Raji (cell line): ENCODE results near the gene USP24.

Experiments
- POLR2A ChIP-seq: IDR thresholded peaks from 2 replicates; pipeline ENCODE4 v1.6.1; 2011; ENCODE audit warnings: low read depth, low read length, control low read depth; ENCODE audit not compliant: insufficient read depth

Gene USP24

DNA sequence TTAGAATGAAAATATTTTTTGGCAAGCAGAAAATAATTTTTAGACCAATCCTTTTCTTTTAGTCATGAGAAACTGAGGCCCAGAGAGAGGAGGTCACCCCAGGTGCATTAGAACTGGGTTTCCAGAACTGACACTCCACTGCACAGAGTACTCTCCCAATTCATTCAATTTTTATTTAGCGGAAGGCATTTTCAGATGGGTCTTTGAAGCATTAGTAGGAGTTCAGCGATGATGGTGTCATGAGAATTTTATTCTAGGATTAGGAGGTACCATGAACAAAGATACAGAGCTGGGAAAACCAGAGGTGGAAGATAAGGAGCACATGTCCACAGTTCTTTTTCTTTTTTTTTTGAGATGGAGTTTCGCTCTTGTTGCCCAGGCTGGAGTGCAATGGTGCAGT, 173.6 kb downstream of the USP24 start:
- no peak for TF ChIP-seq POLR2A

DNA sequence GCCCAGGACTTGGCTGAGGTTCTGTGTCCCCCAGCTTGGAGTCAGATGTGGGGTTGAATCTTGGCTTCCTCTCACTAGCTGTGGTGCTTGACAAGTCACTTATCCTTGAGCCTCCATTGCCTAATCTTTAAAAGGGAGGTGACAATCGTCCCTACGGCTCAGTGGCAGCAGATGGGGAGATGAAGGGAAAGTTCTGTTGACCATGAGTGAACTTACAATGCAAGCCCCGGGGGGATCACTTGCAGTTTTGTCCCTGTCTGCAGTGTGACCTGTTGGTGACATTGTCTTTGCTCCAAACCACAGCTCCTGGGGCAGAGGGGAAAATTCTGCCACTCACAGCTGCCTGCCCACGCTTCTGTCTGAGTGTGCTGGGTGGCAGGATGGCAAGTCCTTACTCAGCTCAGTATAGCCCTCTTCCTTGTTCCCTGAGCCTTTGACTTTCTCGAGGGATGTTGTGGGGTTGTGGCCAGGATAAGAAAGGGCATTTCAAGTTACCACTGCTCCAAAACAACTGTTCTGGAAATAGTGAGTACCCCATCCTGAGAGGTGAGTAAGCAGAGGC, 174.2 kb downstream of the USP24 start:
- TF ChIP-seq POLR2A: no peak

DNA sequence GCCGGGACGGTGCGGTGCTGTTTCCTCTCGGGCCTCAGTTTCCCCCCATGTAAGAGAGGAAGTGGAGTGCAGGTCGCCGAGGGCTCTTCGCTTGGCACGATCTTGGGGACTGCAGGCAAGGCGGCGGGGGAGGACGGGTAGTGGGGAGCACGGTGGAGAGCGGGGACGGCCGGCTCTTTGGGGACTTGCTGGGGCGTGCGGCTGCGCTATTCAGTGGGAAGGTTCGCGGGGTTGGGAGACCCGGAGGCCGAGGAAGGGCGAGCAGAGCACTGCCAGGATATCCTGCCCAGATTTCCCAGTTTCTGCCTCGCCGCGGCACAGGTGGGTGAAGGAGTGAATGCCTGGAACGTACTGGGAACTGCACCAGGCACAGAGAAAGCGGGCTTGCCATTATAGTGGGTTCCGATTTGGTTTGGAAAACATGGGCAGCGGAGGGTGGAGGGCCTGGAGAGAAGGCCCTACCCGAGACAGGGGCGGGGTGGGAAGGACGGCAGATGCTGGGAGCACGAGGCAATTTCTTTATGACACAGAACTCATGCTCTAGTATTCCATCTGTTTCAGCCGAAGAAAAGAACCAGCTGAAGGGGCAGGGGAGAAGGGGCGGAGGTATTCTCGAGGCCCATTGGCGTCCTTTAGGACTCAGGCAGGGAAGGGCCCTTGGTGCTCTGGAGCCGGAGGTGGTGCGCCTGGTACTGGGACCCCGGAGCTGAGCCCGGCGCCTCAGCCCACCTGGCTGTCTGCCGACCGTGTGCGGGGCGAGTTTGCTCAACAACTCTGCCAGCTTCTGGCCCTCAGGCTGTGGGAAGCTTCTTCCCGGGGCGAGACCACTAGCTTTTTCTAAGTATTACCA, 174.9 kb downstream of the USP24 start:
- TF ChIP-seq POLR2A: no peak

DNA sequence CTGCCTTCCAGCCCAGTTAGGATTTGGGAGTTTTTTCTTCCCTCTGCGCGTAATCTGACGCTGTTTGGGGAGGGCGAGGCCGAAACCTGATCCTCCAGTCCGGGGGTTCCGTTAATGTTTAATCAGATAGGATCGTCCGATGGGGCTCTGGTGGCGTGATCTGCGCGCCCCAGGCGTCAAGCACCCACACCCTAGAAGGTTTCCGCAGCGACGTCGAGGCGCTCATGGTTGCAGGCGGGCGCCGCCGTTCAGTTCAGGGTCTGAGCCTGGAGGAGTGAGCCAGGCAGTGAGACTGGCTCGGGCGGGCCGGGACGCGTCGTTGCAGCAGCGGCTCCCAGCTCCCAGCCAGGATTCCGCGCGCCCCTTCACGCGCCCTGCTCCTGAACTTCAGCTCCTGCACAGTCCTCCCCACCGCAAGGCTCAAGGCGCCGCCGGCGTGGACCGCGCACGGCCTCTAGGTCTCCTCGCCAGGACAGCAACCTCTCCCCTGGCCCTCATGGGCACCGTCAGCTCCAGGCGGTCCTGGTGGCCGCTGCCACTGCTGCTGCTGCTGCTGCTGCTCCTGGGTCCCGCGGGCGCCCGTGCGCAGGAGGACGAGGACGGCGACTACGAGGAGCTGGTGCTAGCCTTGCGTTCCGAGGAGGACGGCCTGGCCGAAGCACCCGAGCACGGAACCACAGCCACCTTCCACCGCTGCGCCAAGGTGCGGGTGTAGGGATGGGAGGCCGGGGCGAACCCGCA, 175.7 kb downstream of the USP24 start, which contains the start of gene PCSK9:
PCSK9 (plus strand) TSS at position 207 of the 741 bp plus-strand sequence; CDS start at position 497, 290 bp downstream.
- no peak for TF ChIP-seq POLR2A

DNA sequence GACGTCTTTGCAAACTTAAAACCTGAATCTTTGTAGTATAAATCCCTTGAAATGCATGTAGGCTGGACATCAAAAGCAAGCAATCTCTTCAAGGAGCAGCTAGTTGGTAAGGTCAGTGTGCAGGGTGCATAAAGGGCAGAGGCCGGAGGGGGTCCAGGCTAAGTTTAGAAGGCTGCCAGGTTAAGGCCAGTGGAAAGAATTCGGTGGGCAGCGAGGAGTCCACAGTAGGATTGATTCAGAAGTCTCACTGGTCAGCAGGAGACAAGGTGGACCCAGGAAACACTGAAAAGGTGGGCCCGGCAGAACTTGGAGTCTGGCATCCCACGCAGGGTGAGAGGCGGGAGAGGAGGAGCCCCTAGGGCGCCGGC, 176.2 kb downstream of the USP24 start:
- no peak for TF ChIP-seq POLR2A

DNA sequence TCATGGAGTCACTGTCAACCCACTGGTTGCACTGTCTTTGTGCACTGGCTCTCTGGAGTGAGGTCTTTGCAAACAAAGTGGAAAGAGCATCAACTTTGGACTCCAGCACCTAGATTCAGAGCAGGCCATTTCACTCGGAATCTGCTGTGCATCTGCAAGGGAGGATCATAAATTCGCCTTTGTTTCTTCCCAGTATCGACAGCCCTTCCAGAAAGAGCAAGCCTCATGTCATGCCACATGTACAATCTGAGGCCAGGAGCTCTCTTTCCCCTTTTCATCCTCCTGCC, 176.7 kb downstream of the USP24 start:
- no peak for TF ChIP-seq POLR2A

DNA sequence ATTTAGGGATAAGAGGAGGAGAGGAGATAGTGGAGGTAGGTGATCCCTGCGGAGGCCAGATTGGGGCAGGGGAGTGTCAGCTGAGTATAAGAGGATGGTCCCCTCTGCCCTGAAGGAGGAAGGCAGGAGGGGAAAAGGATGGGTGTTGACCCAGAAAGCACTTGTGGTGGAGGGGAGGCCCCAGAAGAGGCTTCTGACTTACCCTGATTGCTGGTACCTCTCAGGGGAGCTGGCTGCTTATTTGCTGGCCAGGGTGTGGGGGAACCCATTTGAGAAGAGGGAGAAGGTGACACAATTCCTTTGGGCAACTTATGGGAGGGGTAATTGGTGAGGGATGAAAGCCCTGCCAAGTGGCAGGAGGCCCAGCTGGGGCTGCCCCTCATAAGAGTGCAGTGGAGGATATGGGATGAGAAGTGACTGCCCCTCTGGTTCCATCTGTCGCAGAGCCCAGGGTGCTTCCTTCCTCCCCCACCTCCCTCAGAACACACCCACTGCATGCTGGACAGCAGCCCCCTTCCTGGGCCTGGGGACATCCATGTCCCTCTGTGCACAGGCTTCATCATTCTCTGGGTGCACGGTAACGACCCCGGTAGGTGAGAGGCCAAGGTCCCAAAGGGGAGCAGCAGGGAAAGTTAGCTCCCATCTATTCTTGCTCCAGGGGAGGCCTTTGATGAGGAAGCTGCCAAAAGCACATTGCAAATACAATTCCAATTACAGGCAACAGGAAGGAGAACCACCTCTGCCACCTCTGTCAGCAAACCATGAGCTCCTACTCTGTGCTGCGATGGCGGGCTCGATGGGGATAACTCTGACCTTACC, 177.2 kb downstream of the USP24 start:
- TF ChIP-seq POLR2A: no peak

DNA sequence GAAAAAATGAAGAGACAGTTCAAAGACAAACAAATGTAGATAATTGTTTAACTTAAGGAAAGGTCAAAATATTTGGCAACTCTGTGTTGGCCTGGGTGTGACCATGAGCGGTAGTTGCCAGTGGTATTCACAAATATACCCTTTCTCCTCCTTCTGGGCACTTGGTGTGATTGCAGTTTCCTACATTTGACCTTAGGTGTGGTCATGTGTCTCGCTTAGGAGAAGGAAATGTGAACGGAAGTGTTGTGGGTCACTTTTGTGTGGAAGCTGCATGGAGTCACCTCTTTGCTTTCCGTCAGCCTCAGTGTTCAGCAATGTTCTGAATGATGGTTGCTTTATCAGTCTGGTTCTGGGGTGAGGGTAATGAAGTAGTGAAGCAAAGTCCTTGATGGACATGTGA, 179.3 kb downstream of the USP24 start:
- no peak for TF ChIP-seq POLR2A

DNA sequence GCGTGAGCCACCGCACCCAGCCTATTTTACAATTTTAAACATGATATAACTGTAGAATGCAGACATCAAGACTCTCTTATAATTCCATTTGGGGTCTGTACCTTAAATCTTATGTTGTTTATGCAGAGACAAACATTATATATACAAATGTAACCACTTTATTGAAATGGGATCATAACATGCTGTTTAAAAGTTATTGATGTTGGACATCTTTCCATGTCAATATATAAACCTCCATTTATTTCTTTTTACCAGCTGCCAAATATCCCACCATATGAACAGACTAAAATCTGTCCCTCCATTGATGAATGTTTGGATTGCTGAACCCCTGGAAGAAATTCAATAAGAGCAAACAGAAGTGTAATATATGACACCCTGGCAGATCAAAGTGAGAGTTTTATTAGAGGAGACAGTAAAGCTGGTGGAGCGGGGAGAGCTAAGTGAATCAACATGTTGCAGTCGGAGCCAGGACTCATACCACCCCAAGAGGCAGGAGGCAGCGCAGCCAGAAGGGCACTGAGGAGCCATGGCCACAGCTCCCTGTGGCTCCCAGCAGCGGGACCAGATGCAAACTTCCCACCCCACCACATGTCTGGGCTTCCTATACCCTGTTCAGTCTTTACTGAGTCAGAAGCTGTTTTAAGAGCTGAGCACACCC, 180.6 kb downstream of the USP24 start:
- no peak for TF ChIP-seq POLR2A

DNA sequence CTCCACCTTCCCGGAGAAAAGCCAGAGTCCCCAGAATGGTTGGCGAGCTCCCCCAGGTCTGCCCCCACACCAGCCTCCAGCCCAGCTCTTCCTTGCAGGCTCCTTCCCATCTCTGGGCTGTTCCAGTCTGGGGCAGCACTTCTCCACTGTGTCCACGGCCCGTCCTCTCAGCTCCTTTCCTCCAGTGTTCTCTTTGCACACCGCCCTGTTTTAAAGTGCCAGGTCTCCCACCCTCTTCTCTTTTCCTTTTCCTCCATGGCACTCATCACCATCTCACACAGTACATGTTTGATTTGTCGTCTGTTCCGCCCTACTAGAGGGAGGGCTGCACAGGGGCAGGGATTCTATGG, 181.9 kb downstream of the USP24 start:
- TF ChIP-seq POLR2A: no peak

DNA sequence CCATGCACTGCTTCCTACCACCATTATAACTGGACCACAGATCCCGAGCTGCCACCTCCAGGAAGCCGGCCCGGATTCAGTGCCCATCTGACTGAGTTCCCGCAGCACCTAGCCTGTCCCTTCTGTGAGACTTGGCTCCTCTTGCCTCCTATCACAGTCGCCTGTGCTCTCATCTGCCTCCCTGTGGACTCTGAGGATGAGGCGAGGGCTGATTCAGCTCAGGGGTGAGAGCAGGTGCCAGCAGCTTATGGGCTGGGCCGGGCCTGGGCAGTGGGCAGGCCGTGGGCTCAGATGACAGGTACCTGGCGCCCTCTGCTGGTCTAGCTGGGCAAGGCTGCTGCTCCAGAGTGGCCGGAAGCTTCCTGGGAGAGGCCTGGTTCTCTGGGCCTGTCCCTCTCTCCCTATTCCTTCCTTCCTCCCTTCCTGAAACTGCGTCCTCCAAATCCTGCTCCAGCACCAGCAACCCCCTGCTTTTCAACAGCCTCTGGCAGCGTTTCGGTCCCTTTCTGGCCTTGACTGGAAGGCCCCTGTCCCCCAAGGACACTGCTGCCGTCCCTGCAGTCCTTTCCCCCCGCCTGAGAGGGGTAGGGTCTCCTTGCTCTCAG, 193.1 kb downstream of the USP24 start:
- no peak for TF ChIP-seq POLR2A

DNA sequence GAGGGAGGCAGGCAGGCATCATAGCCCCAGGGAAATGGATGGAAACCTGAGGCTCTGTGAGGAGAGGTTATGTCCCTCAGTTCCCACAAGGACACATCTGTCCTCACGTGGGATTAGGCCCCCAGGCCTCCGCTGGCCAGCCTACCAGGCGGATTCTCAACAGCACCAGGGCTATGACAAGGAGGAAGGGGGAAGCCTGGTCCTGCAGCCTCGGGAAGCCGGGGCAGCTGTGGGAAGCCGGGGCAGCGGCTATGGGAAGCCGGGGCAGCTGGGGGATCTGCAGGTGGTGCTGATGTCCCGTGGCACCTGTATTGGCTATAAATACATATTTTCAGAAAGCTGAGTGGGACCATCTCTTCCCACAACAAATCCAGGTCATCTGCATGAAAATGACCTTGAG, 196.8 kb downstream of the USP24 start:
- no peak for TF ChIP-seq POLR2A
